IMR-90 (cell line): ENCODE results near the gene THADA. TPM values are rescaled to one million over a fixed set of nuclear protein-coding genes. Genes with fewer than 3 reads are reported as not detected.

Experiments used
- ATAC-seq: fragments of 200-7000 bp; cut with Tn5 transposase; 2 replicates; pipeline ENCODE4 v1.9.1; 2020; ENCODE audit warnings: low read depth, mild to moderate bottlenecking, moderate library complexity
- BruUV-seq: library from RNA; stranded (reverse); fragments of 400-500 nt; replicated peaks from 2 replicates; lab custom pipeline; 2021; lab: Mats Ljungman, UMichigan
- CTCF ChIA-PET: fragments of 300-600 bp; formaldehyde crosslinking; extraction: SDS; loops from one replicate; lab custom pipeline; 2021; ENCODE audit warnings: antibody characterized with exemption; lab: Yijun Ruan, JAX
- POLR2A ChIA-PET: fragments of 300-600 bp; sonication (Branson Sonifier 250); formaldehyde crosslinking; loops from one replicate; lab custom pipeline; 2022; ENCODE audit warnings: antibody characterized with exemption; ENCODE audit not compliant: unreplicated experiment; lab: Charles Lee
- DNase-seq: peaks from one replicate; pipeline ENCODE4 v3.0.0; 2013
- H2AFZ ChIP-seq: replicated peaks from 2 replicates; pipeline ENCODE3; 2013; ENCODE audit warnings: low read length, mild to moderate bottlenecking; ENCODE audit not compliant: poor library complexity
- H2AK5ac ChIP-seq: 2 replicates; pipeline ENCODE4 v1.6.1; 2013; ENCODE audit warnings: low read depth, low read length, inconsistent platforms
- H2AK9ac ChIP-seq: replicated peaks from 2 replicates; pipeline ENCODE3; 2013; ENCODE audit warnings: mild to moderate bottlenecking, low read depth, low read length, moderate library complexity; ENCODE audit not compliant: poor library complexity
- H2BK120ac ChIP-seq: 2 replicates; pipeline ENCODE4 v1.6.1; 2013; ENCODE audit warnings: low read depth, low read length, inconsistent platforms
- H2BK15ac ChIP-seq: 3 replicates; pipeline ENCODE4 v1.6.1; 2013; ENCODE audit warnings: low read depth, low read length, inconsistent platforms
- H2BK20ac ChIP-seq: 2 replicates; pipeline ENCODE4 v1.6.1; 2013; ENCODE audit warnings: low read depth, mild to moderate bottlenecking, inconsistent platforms, low read length, moderate library complexity
- H2BK5ac ChIP-seq: 2 replicates; pipeline ENCODE4 v1.6.1; 2013; ENCODE audit warnings: mild to moderate bottlenecking, low read depth, low read length, inconsistent platforms; ENCODE audit not compliant: poor library complexity, severe bottlenecking
- H3K14ac ChIP-seq: replicated peaks from 2 replicates; pipeline ENCODE4 v1.6.1; 2013; ENCODE audit warnings: low read depth, low read length, inconsistent platforms
- H3K18ac ChIP-seq: 2 replicates; pipeline ENCODE4 v1.6.1; 2013; ENCODE audit warnings: low read depth, low read length, control low read depth
- H3K23ac ChIP-seq: 2 replicates; pipeline ENCODE4 v1.6.1; 2013; ENCODE audit warnings: low read depth, low read length, inconsistent platforms
- H3K27ac ChIP-seq: 2 replicates; pipeline ENCODE4 v1.5.1; 2013; ENCODE audit warnings: mild to moderate bottlenecking, control low read depth, low read length; ENCODE audit not compliant: insufficient read depth
- H3K27me3 ChIP-seq: 2 replicates; pipeline ENCODE4 v1.6.1; 2013; ENCODE audit warnings: low read length; ENCODE audit not compliant: control insufficient read depth, insufficient read depth
- H3K36me3 ChIP-seq: 2 replicates; pipeline ENCODE4 v1.6.1; 2013; ENCODE audit warnings: low read length, mixed read lengths; ENCODE audit not compliant: control insufficient read depth, insufficient read depth
- H3K4ac ChIP-seq: 2 replicates; pipeline ENCODE4 v1.6.1; 2013; ENCODE audit warnings: low read depth, low read length, inconsistent platforms
- H3K4me1 ChIP-seq: 2 replicates; pipeline ENCODE4 v1.6.1; 2013; ENCODE audit warnings: low read length, mixed read lengths; ENCODE audit not compliant: control insufficient read depth, insufficient read depth
- H3K4me2 ChIP-seq: 2 replicates; pipeline ENCODE4 v1.6.1; 2013; ENCODE audit warnings: low read depth, mild to moderate bottlenecking, control low read depth, low read length, moderate library complexity
- H3K4me3 ChIP-seq: 2 replicates; pipeline ENCODE4 v1.5.1; 2013; ENCODE audit warnings: low read depth, mild to moderate bottlenecking, control low read depth, low read length, moderate library complexity; ENCODE audit not compliant: insufficient read depth
- H3K56ac ChIP-seq: 2 replicates; pipeline ENCODE4 v1.6.1; 2013; ENCODE audit warnings: low read length, inconsistent platforms; ENCODE audit not compliant: insufficient read depth; ENCODE audit errors: extremely low read depth
- H3K79me1 ChIP-seq, 2 experiments: 2 replicates each; pipeline ENCODE4 v1.6.1; 2013; ENCODE audit warnings: low read length in 2 of 2, inconsistent platforms in 1 of 2, low read depth in 1 of 2
- H3K9ac ChIP-seq: 2 replicates; pipeline ENCODE4 v1.6.1; 2013; ENCODE audit warnings: low read depth, low read length, control low read depth
- H3K9me1 ChIP-seq: 2 replicates; pipeline ENCODE4 v1.6.1; 2013; ENCODE audit warnings: low read length, inconsistent platforms; ENCODE audit not compliant: insufficient read depth
- H3K9me3 ChIP-seq: 2 replicates; pipeline ENCODE4 v1.6.1; 2013; ENCODE audit warnings: low read length; ENCODE audit not compliant: control insufficient read depth, insufficient read depth
- H4K20me1 ChIP-seq: 2 replicates; pipeline ENCODE4 v1.6.1; 2013; ENCODE audit warnings: low read length, inconsistent platforms; ENCODE audit not compliant: insufficient read depth
- H4K5ac ChIP-seq: 2 replicates; pipeline ENCODE4 v1.6.1; 2013; ENCODE audit warnings: mild to moderate bottlenecking, low read depth, low read length, control low read depth
- H4K8ac ChIP-seq, 2 experiments: 2 replicates each; pipeline ENCODE4 v1.6.1; 2013; ENCODE audit warnings: low read depth in 2 of 2, low read length in 2 of 2, control low read depth in 1 of 2, inconsistent platforms in 1 of 2
- H4K91ac ChIP-seq: 2 replicates; pipeline ENCODE4 v1.6.1; 2013; ENCODE audit warnings: low read depth, low read length, inconsistent platforms; ENCODE audit not compliant: insufficient read depth
- BHLHE40 ChIP-seq: fragments of 150-350 bp; IDR thresholded peaks from 2 replicates; pipeline ENCODE4 v1.6.1; 2016; ENCODE audit warnings: mild to moderate bottlenecking, low read depth, low read length
- CEBPB ChIP-seq: IDR thresholded peaks from 2 replicates; pipeline ENCODE4 v1.6.1; 2012; ENCODE audit warnings: low read depth, low read length, improper control_type of control experiment
- CHD1 ChIP-seq: IDR thresholded peaks from 2 replicates; pipeline ENCODE4 v1.6.1; 2012; ENCODE audit warnings: low read depth, low read length, improper control_type of control experiment
- MAFK ChIP-seq: IDR thresholded peaks from 2 replicates; pipeline ENCODE4 v1.6.1; 2012; ENCODE audit warnings: low read depth, low read length, improper control_type of control experiment
- MXI1 ChIP-seq: IDR thresholded peaks from 2 replicates; pipeline ENCODE4 v1.6.1; 2012; ENCODE audit warnings: low read depth, mild to moderate bottlenecking, low read length, moderate library complexity, borderline replicate concordance
- NFE2L2 ChIP-seq: fragments of 150-350 bp; IDR thresholded peaks from 2 replicates; pipeline ENCODE4 v1.6.1; 2016; ENCODE audit warnings: low read depth, mild to moderate bottlenecking, low read length
- POLR2A ChIP-seq: IDR thresholded peaks from 2 replicates; pipeline ENCODE4 v1.6.1; 2012; ENCODE audit warnings: mild to moderate bottlenecking, low read depth, low read length
- RAD21 ChIP-seq: IDR thresholded peaks from 2 replicates; pipeline ENCODE4 v1.6.1; 2012; ENCODE audit warnings: low read length, improper control_type of control experiment
- RCOR1 ChIP-seq: IDR thresholded peaks from 2 replicates; pipeline ENCODE4 v1.6.1; 2012; ENCODE audit warnings: mild to moderate bottlenecking, low read length, improper control_type of control experiment; ENCODE audit not compliant: insufficient replicate concordance
- RFX5 ChIP-seq: IDR thresholded peaks from 2 replicates; pipeline ENCODE4 v1.8.0; 2012; ENCODE audit warnings: low read depth, mild to moderate bottlenecking, low read length, moderate library complexity
- SMC3 ChIP-seq: fragments of 150-350 bp; IDR thresholded peaks from 2 replicates; pipeline ENCODE4 v1.6.1; 2016; ENCODE audit warnings: low read depth, mild to moderate bottlenecking, antibody characterized with exemption, low read length, moderate library complexity
- WGBS, 2 experiments: methylation state at CpG; one replicate each; pipeline versions ENCODE4 v1.1.5 to v1.1.7; 2013; ENCODE audit warnings: missing lambda C conversion rate in 2 of 2; ENCODE audit not compliant: insufficient read length in 1 of 2; ENCODE audit errors: extremely low coverage in 2 of 2; 5-methylcytosine and 5-hydroxymethylcytosine counted together
- dilution Hi-C: fragments of 300-500 bp; cut with HindIII; formaldehyde crosslinking; loops from one replicate; pipeline ENCODE4 v1.14.3; 2018; ENCODE audit warnings: low sequenced_read_pairs; ENCODE audit not compliant: unreplicated experiment
- in situ Hi-C: fragments of 300-500 bp; cut with MboI; formaldehyde crosslinking; loops from 3 replicates; pipeline ENCODE4 v1.14.3; 2019; ENCODE audit warnings: low sequenced_read_pairs, inconsistent platforms, mixed read lengths
- intact Hi-C: fragments of 100-400 bp; cut with micrococcal nuclease; formaldehyde crosslinking; loops from 2 replicates; pipeline ENCODE4 v1.10.0; 2022
- polyA plus RNA-seq, 3 experiments: library from polyadenylated mRNA; depleted of rRNA; stranded (reverse); fragments of >200 nt; gene quantifications; 2 replicates each; pipeline ENCODE4 v1.2.3, GENCODE V29; 2012; ENCODE audit warnings: low replicate concordance in 1 of 3
- total RNA-seq: library from RNA; depleted of rRNA; stranded (reverse); fragments of >200 nt; gene quantifications from 2 replicates; pipeline ENCODE4 v1.2.3, GENCODE V29; 2012
- TF ChIP-seq, protein P1 (sequence below): fragments of 150-350 bp; IDR thresholded peaks from 2 replicates; pipeline ENCODE4 v1.6.1; 2016; ENCODE audit warnings: low read depth, mild to moderate bottlenecking, low read length, moderate library complexity, borderline replicate concordance
- TF ChIP-seq, protein P2 (sequence below): fragments of 150-350 bp; IDR thresholded peaks from 2 replicates; pipeline ENCODE4 v1.6.1; 2017; ENCODE audit warnings: mild to moderate bottlenecking, antibody characterized with exemption, low read length, low read depth
- TF ChIP-seq, protein P3 (sequence below): conservative IDR thresholded peaks from 2 replicates; pipeline ENCODE4 v1.5.1; 2012; ENCODE audit warnings: mild to moderate bottlenecking, low read depth, low read length, improper control_type of control experiment

The THADA gene
- total and polyA plus RNA-seq, 2 of the 4 experiments (the other 2 are of a cell fraction), result 10.5 to 21.3 TPM

DNA sequence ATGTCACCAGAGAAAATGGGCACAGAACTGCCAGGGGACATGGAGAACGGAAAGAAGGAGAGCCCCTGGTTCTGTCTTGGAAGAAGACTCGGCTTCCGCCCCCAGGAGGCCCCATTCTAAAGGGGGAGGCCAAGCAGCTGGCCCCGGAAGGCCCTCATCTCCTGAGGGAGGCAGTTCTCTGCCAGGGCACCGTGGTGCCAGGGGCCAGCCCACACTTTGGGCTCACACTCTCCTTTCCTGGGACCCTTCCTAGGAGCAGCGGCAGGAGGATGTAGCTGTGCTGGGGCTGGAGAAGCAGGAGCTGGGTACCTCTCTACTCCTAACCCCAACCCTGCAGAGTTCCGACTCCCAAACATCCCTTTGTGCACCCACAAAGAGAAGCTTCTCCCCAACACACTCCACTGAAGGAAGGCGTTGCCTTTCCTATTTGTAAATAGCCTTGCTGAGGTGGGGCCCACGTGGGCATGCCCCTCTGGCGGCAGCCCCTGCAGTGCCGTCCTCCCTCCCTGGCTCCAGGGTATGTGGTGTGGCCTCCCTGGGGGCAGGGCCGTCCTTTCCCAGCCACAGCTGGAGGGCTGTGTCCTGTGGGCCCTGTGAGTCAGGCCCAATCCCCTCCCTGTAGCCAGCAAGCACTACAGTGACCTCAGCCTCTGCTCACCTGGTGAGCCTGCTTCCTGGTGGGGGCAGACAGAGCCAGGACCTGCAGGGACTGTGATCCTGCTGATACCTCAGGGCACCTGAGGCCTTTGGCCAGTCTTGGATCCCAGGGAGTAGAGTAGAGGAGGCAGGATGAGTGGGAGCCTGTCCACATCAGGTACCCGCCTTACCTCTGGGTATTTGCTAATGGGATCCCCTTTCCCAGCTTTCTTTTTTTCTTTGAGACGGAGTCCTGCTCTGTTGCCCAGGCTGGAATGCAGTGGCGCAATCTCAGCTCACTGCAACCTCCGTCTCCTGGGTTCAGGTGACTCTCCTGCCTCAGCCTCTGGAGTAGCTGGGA, 396.0 kb downstream of the THADA start:
- no peak overlapping the region; the same call in 1 of the 2 replicates for H2AK5ac ChIP-seq
- 85% methylated on average over 5 of the region's 16 CpGs; no CpG with 5 or more reads in 1 of the 2 experiments for WGBS, 2 experiments
- H3K4me1 ChIP-seq, result no peaks in the 10 kb centered on the region
- H3K23ac ChIP-seq, result no peak overlapping the region
- no peak overlapping the region for H2BK120ac ChIP-seq
- peak; percentile 15 for DNase-seq
- H3K27me3 ChIP-seq, result no peaks in the 10 kb centered on the region
- H3K9me1 ChIP-seq, result no peaks in the 10 kb centered on the region; the same call in 1 of the 2 replicates
- no peak for ATAC-seq
- in situ Hi-C loops (no loop called here), dilution Hi-C loops (no loop called here), intact Hi-C loops (no loop called here)
- no peak overlapping the region for H2BK20ac ChIP-seq
- no peak overlapping the region for H2BK5ac ChIP-seq
- H3K14ac ChIP-seq, result no peak overlapping the region
- no peaks in the 10 kb centered on the region for H3K79me1 ChIP-seq
- BruUV-seq, result no TSS peak
- no peak overlapping the region for H3K4ac ChIP-seq
- no peak overlapping the region for H3K56ac ChIP-seq
- no peak overlapping the region for H3K9ac ChIP-seq
- no peak overlapping the region for H2AK9ac ChIP-seq
- H3K4me2 ChIP-seq, result no peak overlapping the region
- no peak overlapping the region for H3K27ac ChIP-seq
- no peak overlapping the region for H2AFZ ChIP-seq
- ChIA-PET CTCF (no interaction called here), POLR2A (no interaction called here)
- H2BK15ac ChIP-seq, result no peak overlapping the region
- H4K91ac ChIP-seq, result no peak overlapping the region
- no peaks in the 10 kb centered on the region for H4K20me1 ChIP-seq
- H3K9me3 ChIP-seq, result no peaks in the 10 kb centered on the region
- H4K5ac ChIP-seq, result no peak overlapping the region
- no peak overlapping the region for H3K4me3 ChIP-seq
- no peak overlapping the region for H4K8ac ChIP-seq
- no peak overlapping the region for H3K18ac ChIP-seq
- no peaks in the 10 kb centered on the region for H3K36me3 ChIP-seq
- TF ChIP-seq, protein P1, sequence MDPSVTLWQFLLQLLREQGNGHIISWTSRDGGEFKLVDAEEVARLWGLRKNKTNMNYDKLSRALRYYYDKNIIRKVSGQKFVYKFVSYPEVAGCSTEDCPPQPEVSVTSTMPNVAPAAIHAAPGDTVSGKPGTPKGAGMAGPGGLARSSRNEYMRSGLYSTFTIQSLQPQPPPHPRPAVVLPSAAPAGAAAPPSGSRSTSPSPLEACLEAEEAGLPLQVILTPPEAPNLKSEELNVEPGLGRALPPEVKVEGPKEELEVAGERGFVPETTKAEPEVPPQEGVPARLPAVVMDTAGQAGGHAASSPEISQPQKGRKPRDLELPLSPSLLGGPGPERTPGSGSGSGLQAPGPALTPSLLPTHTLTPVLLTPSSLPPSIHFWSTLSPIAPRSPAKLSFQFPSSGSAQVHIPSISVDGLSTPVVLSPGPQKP, result no peak
- no peak for TF ChIP-seq MAFK
- TF ChIP-seq CHD1, result no peak
- TF ChIP-seq BHLHE40, result no peak
- no peak for TF ChIP-seq MXI1
- TF ChIP-seq RCOR1, result no peak
- no peak for TF ChIP-seq CEBPB
- TF ChIP-seq NFE2L2, result no peak
- TF ChIP-seq RFX5, result no peak
- no peak for TF ChIP-seq RAD21
- no peak for TF ChIP-seq POLR2A
- no peak for TF ChIP-seq SMC3
- TF ChIP-seq, protein P2, sequence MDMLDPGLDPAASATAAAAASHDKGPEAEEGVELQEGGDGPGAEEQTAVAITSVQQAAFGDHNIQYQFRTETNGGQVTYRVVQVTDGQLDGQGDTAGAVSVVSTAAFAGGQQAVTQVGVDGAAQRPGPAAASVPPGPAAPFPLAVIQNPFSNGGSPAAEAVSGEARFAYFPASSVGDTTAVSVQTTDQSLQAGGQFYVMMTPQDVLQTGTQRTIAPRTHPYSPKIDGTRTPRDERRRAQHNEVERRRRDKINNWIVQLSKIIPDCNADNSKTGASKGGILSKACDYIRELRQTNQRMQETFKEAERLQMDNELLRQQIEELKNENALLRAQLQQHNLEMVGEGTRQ, result no peak
- TF ChIP-seq, protein P3, sequence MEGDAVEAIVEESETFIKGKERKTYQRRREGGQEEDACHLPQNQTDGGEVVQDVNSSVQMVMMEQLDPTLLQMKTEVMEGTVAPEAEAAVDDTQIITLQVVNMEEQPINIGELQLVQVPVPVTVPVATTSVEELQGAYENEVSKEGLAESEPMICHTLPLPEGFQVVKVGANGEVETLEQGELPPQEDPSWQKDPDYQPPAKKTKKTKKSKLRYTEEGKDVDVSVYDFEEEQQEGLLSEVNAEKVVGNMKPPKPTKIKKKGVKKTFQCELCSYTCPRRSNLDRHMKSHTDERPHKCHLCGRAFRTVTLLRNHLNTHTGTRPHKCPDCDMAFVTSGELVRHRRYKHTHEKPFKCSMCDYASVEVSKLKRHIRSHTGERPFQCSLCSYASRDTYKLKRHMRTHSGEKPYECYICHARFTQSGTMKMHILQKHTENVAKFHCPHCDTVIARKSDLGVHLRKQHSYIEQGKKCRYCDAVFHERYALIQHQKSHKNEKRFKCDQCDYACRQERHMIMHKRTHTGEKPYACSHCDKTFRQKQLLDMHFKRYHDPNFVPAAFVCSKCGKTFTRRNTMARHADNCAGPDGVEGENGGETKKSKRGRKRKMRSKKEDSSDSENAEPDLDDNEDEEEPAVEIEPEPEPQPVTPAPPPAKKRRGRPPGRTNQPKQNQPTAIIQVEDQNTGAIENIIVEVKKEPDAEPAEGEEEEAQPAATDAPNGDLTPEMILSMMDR, result no peak
